Mucosa of descending colon (tissue), 3 donors: ENCODE measurements around the gene RELN. TPM values are rescaled to one million over a fixed set of nuclear protein-coding genes. Genes with fewer than 3 reads are reported as not detected.

Experiments
- ATAC-seq: fragments of 200-7000 bp; cut with Tn5 transposase; one replicate; pipeline ENCODE4 v1.9.1; 2020; ENCODE audit warnings: mild to moderate bottlenecking, moderate library complexity
- DNase-seq, 3 donors: peaks; one replicate each; pipeline ENCODE4 v3.0.0-alpha.2; 2020
- H3K36me3 ChIP-seq: fragments of 200-600 bp; one replicate; pipeline ENCODE4 v1.8.0; 2021; ENCODE audit warnings: low read depth, mild to moderate bottlenecking
- H3K4me1 ChIP-seq: fragments of 200-600 bp; one replicate; pipeline ENCODE4 v1.8.0; 2021; ENCODE audit warnings: low read depth, mild to moderate bottlenecking
- H3K4me3 ChIP-seq: fragments of 200-600 bp; one replicate; pipeline ENCODE4 v1.8.0; 2021; ENCODE audit warnings: mild to moderate bottlenecking
- H3K9me3 ChIP-seq: fragments of 200-600 bp; one replicate; pipeline ENCODE4 v1.8.0; 2021; ENCODE audit warnings: mild to moderate bottlenecking
- intact Hi-C, 2 donors: fragments of 100-400 bp; cut with DNase I in 1 of 2; cut with micrococcal nuclease in 1 of 2; formaldehyde crosslinking; loops; one replicate each; pipeline versions ENCODE4 v1.11.0 to v1.11.1; 2022; cut with DNase I, micrococcal nuclease
- total RNA-seq, 3 donors: library from RNA; stranded (reverse); fragmentation: NEBNext Ultra II Directional in 2 of 3; extraction: Animal tissue kit (Norgen Biotek cat#: 25700) in 2 of 3; gene quantifications; one replicate each; pipeline versions ENCODE4 v1.2.1 to v1.2.4, GENCODE V29; 2021 to 2023
- TF ChIP-seq, protein P1 (sequence below): fragments of 200-600 bp; IDR thresholded peaks from one replicate; pipeline ENCODE4 v1.8.0; 2022; ENCODE audit warnings: antibody characterized with exemption, mild to moderate bottlenecking
- donor health status: DM: no; HTN: no; CAD: no; lungs with moderate emphysema.
- donor health status: DM: no; HTN: no; CAD: no.
- donor health status: DM: no; HTN: yes; CAD: no.

RELN gene
- total RNA-seq, 3 donors from 2014 or later, result 1.1 to 4.4 (median 2.4) TPM

- Histone ChIP-seq H3K9me3 (no peaks in the 10 kb centered on the region), H3K4me1 (no peaks in the 10 kb centered on the region), H3K36me3 (no peaks in the 10 kb centered on the region), H3K4me3 (no peak overlapping the region)
- intact Hi-C loops, result no loop called here
- TF ChIP-seq, protein P1, sequence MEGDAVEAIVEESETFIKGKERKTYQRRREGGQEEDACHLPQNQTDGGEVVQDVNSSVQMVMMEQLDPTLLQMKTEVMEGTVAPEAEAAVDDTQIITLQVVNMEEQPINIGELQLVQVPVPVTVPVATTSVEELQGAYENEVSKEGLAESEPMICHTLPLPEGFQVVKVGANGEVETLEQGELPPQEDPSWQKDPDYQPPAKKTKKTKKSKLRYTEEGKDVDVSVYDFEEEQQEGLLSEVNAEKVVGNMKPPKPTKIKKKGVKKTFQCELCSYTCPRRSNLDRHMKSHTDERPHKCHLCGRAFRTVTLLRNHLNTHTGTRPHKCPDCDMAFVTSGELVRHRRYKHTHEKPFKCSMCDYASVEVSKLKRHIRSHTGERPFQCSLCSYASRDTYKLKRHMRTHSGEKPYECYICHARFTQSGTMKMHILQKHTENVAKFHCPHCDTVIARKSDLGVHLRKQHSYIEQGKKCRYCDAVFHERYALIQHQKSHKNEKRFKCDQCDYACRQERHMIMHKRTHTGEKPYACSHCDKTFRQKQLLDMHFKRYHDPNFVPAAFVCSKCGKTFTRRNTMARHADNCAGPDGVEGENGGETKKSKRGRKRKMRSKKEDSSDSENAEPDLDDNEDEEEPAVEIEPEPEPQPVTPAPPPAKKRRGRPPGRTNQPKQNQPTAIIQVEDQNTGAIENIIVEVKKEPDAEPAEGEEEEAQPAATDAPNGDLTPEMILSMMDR, result no peak
- ATAC-seq (no peak), DNase-seq (no peak)
These were observed 270.9 kb downstream of the RELN start for GRCh38 chr7:103718482-103719061.

DNA sequence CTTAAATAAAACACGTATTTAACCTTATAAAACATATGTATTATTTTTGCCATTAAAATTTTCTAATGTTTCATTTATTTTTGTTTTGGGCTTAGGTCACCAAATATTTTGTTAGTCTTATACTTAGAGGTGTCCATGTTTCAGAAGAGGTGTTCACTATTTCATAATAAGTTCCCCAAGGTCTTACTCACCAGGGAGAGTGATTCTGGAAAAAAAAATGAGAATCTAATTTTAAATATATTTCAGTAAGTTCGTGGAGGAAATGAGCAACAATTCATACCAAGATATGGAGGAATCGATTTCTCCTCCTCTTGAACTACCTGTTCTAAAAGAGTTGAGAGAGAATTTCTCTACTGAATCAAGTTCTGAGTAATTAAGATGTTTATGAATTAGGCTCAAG is 271.9 kb downstream of the RELN start:
- Histone ChIP-seq H3K4me3 (no peak overlapping the region), H3K9me3 (no peaks in the 10 kb centered on the region), H3K36me3 (no peaks in the 10 kb centered on the region), H3K4me1 (no peaks in the 10 kb centered on the region)
- intact Hi-C loops, result no loop called here
- no peak for DNase-seq
- ATAC-seq, result no peak
- TF ChIP-seq, protein P1, result no peak

- TF ChIP-seq, protein P1, result no peak
- intact Hi-C loops, result no loop called here
- DNase-seq (no peak), ATAC-seq (no peak)
- Histone ChIP-seq H3K4me1 (no peaks in the 10 kb centered on the region), H3K9me3 (no peaks in the 10 kb centered on the region), H3K4me3 (no peak overlapping the region), H3K36me3 (no peaks in the 10 kb centered on the region)
These were observed 273.9 kb downstream of the RELN start for GRCh38 chr7:103715376-103716120.

- Histone ChIP-seq H3K9me3 (no peaks in the 10 kb centered on the region), H3K4me1 (no peaks in the 10 kb centered on the region), H3K4me3 (no peak overlapping the region), H3K36me3 (no peaks in the 10 kb centered on the region)
- intact Hi-C loops, result no loop called here
- ATAC-seq (no peak), DNase-seq (no peak)
- TF ChIP-seq, protein P1, result no peak
These were observed 275.0 kb downstream of the RELN start for GRCh38 chr7:103714376-103714927.

- Histone ChIP-seq H3K4me1 (no peaks in the 10 kb centered on the region), H3K36me3 (no peaks in the 10 kb centered on the region), H3K9me3 (no peaks in the 10 kb centered on the region), H3K4me3 (no peak overlapping the region)
- TF ChIP-seq, protein P1, result no peak
- intact Hi-C loops, result no loop called here
- ATAC-seq (no peak), DNase-seq (no peak)
These were observed 276.3 kb downstream of the RELN start for GRCh38 chr7:103712991-103713778.
